OCI-LY3 (cell line): ENCODE measurements around the gene COQ2.

Experiments used
- CTCF ChIP-seq: fragments of 200-600, 300-600 bp; sonication (generic); IDR thresholded peaks from 2 replicates; pipeline ENCODE4 v1.5.1; 2014; ENCODE audit warnings: antibody characterized with exemption, low read length, low read depth
- EZH2phosphoT487 ChIP-seq: fragments of 200-600 bp; shearing (Covaris generic); IDR thresholded peaks from 2 replicates; pipeline ENCODE4 v1.6.1; 2018; ENCODE audit warnings: antibody characterized with exemption, mixed run types, low read depth

DNA sequence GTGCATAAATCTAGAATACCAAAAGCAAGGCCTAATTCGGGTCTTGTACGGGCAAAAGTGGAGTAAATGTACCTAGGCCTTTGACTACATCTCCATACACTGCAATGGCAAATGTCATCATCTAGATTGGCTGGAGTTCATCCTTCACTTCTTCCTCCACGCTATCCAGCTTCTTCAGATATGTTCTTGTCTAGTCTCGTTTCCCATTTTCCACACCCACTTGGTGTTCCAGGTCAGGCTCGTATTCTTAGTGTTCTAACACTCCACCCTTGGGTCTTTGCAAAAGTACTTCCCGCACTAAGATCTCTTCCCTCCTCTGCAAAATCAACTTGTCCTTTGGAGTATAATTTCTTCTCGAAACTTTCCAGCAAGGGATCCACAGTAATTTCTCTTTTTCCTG is 1.4 kb downstream of the COQ2 start:
- TF ChIP-seq CTCF (no peak), EZH2phosphoT487 (no peak)
